NCI-H2227 (cell line): ENCODE measurements around the gene KRTAP6-1.

Experiments
- DNase-seq: peaks from one replicate; lab custom pipeline; 2025; ENCODE audit not compliant: unreplicated experiment; lab: John Stamatoyannopoulos, UW

Gene KRTAP6-1, protein sequence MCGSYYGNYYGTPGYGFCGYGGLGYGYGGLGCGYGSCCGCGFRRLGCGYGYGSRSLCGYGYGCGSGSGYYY

DNA sequence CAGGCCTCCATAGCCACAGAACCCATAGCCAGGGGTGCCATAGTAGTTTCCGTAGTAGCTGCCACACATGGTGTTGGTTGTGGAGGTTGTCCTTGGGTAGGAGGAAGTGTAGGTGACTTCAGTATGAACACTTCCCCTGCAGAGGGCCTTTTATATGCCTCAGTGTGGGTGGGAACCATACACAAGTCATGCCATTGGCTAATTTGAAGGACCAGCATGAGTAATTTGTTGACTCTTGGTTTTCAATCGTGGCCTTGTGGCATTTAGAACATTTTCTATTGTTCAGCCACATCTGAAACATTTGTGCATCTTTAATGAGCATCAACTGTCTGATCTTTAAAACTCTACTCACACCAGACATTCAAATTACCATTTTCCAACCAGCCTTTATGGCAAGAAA, at the start of gene KRTAP6-1:
Gene KRTAP6-1 (minus strand): TSS at position 95 of the 400 bp plus-strand sequence. CDS start 26 bp downstream, at position 69.
- no peak for DNase-seq

DNA sequence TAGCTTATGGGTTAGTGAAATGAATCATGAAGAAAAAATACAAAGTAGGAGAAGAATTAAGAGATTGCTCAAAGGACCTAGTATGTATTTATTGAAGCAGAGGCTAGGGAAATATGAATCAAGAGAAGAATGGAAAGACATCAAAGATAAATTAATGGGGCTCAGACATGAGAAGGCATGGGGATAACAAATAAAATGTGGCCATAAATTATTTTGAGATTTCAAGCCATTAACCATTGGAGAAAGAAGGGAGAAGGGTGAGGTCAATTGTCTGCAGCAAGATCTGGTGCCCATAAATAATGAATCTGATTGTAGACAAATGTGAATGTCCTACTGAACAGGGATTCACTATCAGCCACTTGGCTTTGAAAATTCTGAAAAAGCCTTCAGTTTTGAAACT, 39.2 kb upstream of the KRTAP6-1 start:
- no peak for DNase-seq

DNA sequence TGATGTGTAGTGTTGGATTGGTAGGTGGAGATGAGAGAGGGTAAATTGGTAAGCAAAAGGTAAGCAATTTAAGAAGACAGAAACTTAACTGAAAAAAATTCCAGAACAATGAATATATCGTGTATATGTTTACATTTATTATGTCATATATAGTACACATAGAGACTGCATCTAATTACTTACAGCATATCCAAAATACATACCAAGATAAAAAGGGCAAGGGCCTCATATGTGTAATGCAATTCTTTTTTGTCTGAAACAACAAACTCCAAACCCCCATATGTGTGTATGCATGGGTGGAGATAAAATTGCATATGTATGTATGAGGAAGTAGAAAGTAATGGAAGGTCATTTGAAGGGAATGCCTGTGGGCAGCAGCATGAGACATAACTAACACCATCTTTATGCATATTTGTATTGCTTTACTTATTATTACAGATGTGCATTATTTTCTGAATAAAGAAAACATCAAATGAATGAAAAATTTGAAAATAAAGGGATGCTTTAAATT, 33.2 kb upstream of the KRTAP6-1 start:
- no peak for DNase-seq

DNA sequence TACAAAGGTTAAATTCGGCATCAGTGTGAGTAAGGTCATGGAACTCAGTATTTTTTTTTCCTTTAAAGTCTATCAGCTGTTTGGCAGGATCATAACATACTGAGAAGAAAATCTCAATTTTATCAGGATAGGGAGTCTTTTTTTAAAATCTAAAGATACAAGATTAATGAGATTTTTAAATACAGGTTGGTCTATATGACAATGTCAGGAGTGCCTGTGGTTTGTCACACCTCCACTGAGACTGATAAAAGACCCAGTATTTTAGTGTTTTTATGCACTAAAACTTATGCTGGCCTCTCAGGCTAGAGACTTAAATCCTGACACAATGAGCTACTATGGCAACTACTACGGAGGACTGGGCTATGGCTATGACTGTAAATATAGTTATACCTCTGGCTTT, 28.8 kb upstream of the KRTAP6-1 start, which contains the start of gene KRTAP20-3:
Gene KRTAP20-3 (plus strand): TSS at position 301 of the 400 bp plus-strand sequence.
- DNase-seq: no peak

DNA sequence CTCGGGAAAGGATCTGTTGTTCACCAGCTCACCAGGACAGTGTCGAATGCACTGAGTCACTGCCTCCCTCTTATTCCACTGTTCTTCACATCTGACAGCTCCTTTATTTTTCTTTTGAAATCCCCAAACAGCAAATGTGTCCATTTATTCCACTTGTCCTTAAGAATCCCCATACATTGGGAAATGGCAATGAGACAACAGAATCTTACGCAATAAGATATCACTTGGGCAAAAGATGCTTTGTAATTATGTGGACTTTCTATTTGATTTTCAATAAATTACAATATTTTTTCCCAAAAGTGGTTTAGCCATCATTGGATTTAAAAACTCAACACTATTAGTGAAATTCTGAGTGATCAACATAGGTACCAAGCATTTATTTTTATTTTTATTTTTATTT, 25.0 kb upstream of the KRTAP6-1 start:
- no peak for DNase-seq

DNA sequence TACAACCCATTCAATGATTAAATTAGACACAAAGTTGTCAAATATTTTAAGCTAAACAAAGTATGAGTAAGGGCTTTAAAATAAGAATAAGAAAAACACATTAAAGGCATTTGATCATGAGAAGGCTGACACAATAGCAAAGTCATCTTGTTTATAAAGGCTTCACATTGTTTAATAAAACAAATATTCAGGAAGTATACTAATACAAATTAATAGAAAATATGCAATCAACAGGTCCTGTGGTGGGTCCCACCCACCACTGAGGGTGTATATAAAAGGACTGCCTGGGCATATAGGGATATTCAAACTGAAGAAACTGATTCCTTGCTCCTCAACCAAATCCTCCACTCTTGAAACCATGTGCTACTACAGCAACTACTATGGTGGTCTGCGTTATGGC, 21.2 kb upstream of the KRTAP6-1 start, which contains the start of gene KRTAP20-2:
Gene KRTAP20-2 (plus strand): TSS at position 301 of the 400 bp plus-strand sequence. CDS start 58 bp downstream, at position 359.
- no peak for DNase-seq

DNA sequence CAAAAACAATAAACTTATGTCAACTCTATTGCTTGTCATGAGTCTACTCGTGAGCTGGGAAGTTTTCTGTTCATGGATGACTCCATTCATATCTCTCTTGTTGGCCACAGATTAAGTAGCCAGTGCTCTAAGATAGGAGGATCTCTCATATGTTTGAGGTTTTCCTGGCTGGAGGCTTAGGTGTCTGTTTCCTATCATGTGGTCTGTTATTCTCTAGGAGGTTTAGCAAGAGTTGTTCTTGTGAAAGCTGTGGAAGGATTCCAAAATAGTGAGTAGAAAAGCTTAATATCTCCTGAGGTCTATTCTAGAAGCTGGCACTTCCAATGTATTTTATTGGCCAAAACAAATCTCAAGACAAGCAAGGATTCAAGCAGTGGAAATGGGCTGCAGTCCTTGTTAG, 15.5 kb upstream of the KRTAP6-1 start:
- no peak for DNase-seq

DNA sequence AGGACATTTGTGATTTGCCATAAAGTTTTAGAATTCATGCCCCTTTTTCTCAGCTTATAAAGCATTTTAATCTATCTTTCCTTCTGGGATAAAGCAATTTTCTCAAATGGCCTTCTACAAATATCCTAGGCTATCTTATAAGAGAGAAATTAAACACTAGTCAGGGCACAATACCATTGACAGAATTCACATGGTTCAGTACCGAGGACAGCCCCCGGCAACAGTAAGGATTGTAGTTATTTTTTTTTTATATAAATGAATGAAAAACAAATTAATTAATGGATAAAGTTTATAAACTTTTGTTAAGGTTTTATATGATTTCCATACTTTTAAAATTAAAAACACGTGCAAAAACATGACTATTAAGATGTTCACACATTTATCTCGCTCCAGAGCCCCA, 14.4 kb upstream of the KRTAP6-1 start:
- no peak for DNase-seq

DNA sequence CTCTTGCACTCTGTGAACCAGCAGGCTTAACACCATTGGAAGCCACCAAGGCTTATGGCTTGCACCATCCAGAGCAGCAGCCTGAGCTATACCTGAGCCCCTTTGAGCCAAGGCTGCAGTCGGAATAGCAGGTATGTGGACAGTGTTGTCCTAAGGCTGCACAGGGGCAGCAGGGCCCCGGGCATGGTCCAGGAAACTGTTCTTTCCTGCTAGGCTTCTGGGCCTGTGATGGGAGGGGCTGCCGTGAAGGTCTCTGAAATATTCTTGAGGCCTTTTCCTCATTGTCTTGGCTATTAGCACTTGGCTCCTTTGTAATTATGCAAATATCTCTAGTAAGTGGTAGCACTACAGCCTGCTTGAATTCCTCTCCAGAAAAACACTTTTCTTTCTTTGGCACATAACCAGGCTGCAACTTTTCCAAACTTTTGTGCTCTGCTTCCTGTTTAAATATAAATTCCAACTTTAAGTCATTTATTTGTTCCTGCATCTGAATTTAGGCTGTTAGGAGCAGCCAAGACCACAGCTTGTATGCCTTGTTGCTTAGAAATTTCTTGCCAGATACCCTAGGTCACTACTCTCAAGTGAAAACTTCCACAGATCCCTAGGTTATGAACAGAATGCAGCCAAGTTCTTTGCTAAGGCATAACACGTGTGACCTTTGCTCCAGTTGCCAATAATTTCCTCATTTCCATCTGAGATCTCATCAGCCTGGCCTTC, 11.9 kb upstream of the KRTAP6-1 start:
- no peak for DNase-seq

DNA sequence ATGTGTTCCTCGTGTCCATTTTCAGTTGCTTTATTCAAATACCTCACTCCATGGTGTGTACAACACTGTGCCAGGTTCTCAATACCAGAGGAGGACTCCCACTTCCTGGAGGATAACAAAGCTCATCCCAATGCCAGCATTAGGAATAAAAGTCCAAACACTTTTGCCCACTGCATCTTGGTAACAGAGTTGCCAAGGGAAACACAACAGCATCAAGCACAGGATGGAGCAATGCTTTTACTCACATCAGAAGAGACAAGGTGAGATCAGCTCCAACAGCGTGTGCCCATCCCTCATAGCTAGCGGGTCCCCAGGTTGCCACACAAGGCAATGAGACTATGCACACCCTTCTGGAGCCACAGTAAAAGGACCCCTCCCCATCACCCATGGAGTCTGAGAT, 9.6 kb upstream of the KRTAP6-1 start:
- DNase-seq: no peak

DNA sequence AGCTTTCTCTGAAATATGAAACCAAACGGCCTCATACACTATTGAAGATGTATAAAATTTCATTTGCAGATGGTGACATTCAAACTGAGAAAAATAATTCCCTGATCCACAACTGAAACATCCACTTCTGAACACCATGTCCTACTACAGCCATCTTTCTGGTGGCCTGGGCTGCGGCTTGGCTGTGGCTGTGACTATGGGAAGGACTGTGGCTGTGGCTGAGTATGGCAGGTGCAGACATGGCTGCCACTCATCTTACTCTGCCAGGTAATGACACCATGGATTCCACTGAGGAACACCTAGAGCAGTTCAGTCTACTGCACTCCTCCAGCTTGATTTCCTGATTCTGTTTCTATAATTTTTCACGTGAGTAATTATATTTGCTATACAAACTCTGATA, 6.8 kb upstream of the KRTAP6-1 start, which contains the start of gene KRTAP20-4:
Gene KRTAP20-4 (plus strand): TSS at position 106 of the 400 bp plus-strand sequence.
- no peak for DNase-seq

DNA sequence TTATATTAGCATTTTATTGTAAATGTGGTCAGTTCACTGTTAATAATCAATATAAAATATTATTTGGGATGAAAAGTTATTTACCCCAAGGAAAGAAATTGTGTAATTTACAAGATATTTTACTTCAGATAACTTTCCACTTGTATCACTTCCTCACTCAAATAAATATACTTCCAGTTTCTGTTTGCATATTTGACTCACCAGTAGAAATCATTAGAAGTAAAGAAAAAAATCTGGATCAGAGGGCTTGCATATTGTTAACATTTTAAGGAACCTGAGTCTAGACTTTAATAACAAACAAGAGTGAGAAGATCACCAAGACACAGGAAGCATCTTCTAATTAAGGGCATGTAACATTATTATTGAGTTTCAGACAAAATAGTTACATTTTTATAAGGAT, 6.3 kb upstream of the KRTAP6-1 start:
- no peak for DNase-seq

DNA sequence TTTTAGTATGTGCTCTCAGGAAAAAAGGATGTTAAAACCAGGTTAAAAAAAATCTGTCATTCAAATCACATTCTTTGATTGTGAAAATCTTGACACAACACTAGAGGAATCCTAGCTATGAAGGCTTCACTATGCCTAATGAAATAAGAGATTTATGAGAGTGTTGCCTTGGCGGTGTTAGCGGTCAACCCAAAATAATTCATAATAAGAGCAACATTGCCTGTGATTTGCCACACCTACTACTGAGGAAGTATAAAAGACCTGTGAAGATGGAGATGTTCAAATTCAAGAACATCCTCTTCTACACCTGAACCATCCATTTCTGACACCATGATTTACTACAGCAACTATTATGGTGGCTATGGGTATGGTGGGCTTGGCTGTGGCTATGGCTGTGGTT, 2.4 kb upstream of the KRTAP6-1 start, which contains the start of gene KRTAP20-1:
Gene KRTAP20-1 (plus strand): TSS at position 301 of the 400 bp plus-strand sequence. CDS start 30 bp downstream, at position 331.
- no peak for DNase-seq

DNA sequence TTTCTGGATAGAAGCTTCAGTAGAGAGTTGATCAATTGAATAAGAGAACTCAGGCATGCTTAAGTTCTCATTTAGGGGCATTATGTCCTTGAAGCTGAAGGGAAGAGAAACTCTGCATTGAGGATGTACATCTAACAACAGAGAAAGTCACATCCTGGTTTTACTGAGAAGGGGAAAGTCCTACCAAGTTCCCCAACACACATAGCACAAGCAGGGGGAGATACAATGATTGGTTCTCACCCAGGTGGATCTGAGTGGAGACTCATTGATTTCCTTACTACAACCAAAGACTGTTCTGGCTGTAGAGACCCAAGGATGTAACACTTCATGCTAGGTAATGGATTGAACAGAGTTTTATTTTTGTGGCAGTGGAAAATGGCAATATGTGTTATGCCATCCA, 1.5 kb upstream of the KRTAP6-1 start:
- no peak for DNase-seq

DNA sequence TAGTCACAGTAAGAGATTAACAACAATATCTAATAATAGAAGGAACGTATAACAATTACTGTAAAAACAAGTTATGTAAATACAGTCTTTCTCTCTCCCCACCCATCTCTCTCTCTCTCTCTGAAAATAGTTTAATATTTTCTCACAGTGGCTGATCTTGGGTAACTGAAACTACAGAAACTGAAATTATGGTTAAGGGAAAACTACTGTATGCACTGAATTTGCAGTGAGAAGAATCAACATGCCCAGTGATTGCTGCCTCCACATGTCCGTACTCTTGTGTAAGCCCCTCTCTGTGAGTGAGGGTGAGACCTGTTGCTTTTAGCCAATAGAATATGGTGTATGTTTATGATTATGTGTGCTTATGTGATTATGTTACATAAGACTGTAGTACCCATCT, 1.6 kb downstream of the KRTAP6-1 start:
- no peak for DNase-seq

DNA sequence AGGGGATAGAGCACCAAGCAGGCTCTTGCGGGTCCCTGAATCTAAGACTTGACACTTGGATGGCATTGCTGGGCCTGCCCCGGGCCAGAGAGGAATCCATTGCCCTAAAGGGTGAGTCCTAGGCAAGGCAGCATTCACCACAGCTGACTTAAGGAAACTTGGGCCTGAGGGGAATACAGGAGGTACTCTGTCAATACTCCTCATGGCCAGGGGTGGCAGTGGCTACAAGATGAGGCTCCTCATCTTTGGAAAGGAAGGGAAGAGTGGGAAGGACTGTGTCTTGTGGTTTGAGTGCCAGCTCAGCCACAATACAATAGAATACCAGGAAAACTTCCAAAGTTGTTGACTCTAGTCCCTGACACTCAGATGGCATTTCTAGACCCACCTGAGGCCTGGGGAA, 7.8 kb downstream of the KRTAP6-1 start:
- DNase-seq: no peak

DNA sequence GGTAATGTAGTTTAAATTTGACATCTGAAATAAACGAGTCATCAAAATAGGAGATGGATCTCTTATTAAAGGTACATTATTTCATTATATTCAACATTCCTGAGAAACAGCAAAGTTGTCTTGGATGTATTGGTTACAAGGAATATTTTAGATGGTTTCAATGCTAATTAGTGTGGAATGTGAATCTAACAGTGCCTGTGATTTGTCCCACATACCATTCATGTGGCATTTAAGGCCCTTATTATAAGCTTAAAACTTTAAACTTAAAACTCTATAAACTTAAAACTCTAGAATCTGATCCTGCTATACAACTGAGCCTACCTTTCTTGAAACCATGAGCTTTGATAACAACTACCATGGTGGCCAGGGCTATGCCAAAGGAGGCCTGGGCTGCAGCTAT, 12.9 kb downstream of the KRTAP6-1 start, which contains the start of gene KRTAP22-1:
Gene KRTAP22-1 (plus strand): TSS at position 301 of the 400 bp plus-strand sequence.
- DNase-seq: no peak

DNA sequence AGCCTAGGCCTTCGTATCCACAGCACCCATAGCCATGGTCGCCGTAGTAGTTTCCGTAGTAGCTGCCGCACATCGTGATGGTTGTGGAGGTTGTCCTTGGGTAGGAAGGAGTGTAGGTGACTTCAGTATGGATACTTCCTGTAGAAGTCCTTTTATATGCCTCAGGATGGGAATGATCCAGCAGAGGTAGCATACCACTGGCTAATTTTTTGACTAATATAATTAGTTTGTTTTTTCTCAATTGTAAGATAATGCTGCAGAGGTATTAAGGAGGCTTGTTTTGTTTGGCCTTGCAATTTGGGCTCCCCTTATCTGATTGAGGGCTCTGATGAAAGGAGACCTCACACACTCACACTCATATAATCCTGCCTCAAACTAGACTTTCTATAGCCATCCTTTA, 14.9 kb downstream of the KRTAP6-1 start, which contains the start of gene KRTAP6-2:
Gene KRTAP6-2 (minus strand): TSS at position 101 of the 400 bp plus-strand sequence. CDS start 28 bp downstream, at position 73.
- no peak for DNase-seq

DNA sequence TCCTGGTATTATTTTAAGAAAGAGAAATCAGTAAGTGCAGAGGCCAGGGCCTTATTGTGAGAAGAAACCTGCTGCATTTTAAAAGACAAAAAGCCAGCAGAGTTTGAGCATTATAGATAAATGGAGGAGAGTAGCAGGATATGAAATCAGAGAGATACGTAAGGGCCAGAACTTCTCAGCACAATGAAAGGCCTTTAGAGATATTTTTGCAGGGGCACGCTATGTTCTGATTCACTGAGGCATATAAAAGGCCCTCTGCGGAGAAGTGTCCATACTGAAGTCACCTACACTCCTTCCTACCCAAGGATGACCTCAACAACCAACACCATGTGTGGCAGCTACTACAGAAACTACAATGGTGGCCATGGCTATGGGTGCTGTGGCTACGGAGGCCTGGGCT, 21.6 kb downstream of the KRTAP6-1 start, which contains the start of gene KRTAP6-3:
Gene KRTAP6-3 (plus strand): TSS at position 301 of the 400 bp plus-strand sequence. CDS start 6 bp downstream, at position 307.
- no peak for DNase-seq

DNA sequence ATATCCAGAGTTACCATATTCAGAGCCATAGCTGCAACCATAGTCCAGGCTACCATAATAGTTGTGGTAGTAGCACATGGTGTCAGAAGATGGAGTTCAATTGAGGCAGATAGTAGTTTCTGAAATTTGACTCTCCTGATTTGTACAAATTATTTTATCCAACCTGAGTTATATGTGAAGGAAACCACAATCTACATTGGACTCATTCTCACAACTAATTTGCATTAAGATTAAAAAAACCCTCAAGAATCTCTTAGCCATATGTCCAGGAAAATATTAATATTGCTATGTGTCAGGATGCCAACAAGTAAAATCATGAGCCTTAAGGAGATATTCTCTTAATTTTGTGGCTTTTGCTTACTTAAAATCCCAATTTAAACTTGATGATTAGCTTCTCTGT, 23.4 kb downstream of the KRTAP6-1 start, which contains the start of gene KRTAP22-2:
Gene KRTAP22-2 (minus strand): TSS at position 101 of the 400 bp plus-strand sequence.
- DNase-seq: no peak

DNA sequence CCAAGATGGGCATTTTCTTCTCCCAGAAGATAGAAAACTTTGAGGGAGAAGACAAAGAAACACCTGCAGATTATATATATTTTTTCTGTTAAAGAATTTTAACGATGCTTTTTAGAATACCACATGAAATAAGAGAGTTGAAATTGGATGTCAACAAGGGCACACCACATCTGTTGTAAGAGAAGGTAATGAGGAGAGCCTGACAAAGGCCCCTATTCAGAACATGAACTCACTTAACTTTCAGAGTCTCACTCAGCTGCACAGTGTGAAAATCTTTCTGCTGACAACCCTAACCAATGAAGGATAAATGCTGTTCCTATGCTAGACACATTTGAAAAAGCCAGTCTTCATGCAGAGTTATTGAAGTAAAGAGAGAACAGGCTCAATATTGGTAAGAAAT, 30.9 kb downstream of the KRTAP6-1 start:
- DNase-seq: no peak

DNA sequence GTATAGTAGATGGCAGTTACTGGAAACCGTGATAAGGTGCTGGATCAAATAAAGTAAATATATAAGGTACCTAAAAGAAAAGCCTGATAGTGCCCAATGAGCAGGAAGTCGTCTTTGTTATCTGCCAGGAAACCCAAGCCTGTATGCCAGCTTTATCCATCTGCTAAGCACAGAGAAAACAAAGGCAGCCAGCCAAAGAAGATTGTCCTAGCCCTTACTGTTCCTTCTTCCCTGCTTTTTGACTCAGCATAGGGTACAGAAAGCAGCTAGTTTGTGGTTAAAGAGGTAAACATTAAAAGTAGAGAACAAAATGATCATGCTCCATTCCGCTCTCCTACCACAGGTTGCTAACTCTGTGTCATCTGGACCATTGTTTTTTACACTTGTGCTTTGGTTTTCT, 33.6 kb downstream of the KRTAP6-1 start:
- peak; percentile 0 for DNase-seq
